Activated B cell treated with CpG ODN at 0.5 μM for 24 hours (primary cell): Measurements from ENCODE around the gene GPR137. TPM values are rescaled to one million over a fixed set of nuclear protein-coding genes. Genes with fewer than 3 reads are reported as not detected.

Experiments
- ATAC-seq: fragments of 200-7000 bp; cut with Tn5 transposase; one replicate; pipeline ENCODE4 v1.10.0; 2021; ENCODE audit warnings: low read depth, mild to moderate bottlenecking, moderate library complexity
- CTCF ChIA-PET: fragments of 350-600 bp; sonication (Branson Sonifier 250); formaldehyde crosslinking; loops from one replicate; lab custom pipeline; 2021; ENCODE audit warnings: antibody characterized with exemption; lab: Charles Lee
- POLR2A ChIA-PET: fragments of 350-600 bp; sonication (Branson Sonifier 250); formaldehyde crosslinking; loops from one replicate; lab custom pipeline; 2021; ENCODE audit warnings: antibody characterized with exemption; lab: Charles Lee
- DNase-seq: peaks from one replicate; pipeline ENCODE4 v3.0.0; 2022
- H3K27ac Mint-ChIP-seq: one replicate; pipeline ENCODE4 v1.8.0; 2020; ENCODE audit warnings: mixed read lengths
- H3K27me3 Mint-ChIP-seq: one replicate; pipeline ENCODE4 v1.8.0; 2021; ENCODE audit warnings: mixed read lengths
- H3K36me3 Mint-ChIP-seq: one replicate; pipeline ENCODE4 v1.8.0; 2021; ENCODE audit warnings: low read depth, mixed read lengths
- H3K4me1 Mint-ChIP-seq: one replicate; pipeline ENCODE4 v1.8.0; 2021; ENCODE audit warnings: mixed read lengths
- H3K4me3 Mint-ChIP-seq: one replicate; pipeline ENCODE4 v1.8.0; 2020; ENCODE audit warnings: mild to moderate bottlenecking, mixed read lengths
- H3K9me3 Mint-ChIP-seq: one replicate; pipeline ENCODE4 v1.8.0; 2020; ENCODE audit warnings: mixed read lengths
- CTCF ChIP-seq: fragments of 200-600 bp; IDR thresholded peaks from one replicate; pipeline ENCODE4 v1.8.0; 2022; ENCODE audit warnings: antibody characterized with exemption, mild to moderate bottlenecking
- intact Hi-C: fragments of 100-400 bp; cut with micrococcal nuclease; formaldehyde crosslinking; loops from one replicate; pipeline ENCODE4 v1.15.1; 2024
- total RNA-seq: library from RNA; stranded (reverse); gene quantifications from 2 replicates; pipeline ENCODE4 v1.2.3, GENCODE V29; 2022

The GPR137 gene
- total RNA-seq, 1 donor from 2014 or later = 53.1 TPM

- intact Hi-C loops = loop anchor here (1.0 kb wide), 6 partner anchors 10 to 104 kb away; partner anchors contain the start of genes BAD, FKBP2 and VEGFB
- ATAC-seq (peak; percentile 65), DNase-seq (peak; percentile 72)
- POLR2A ChIA-PET = interaction anchor here (1.1 to 2.8 kb wide), 11 partner anchors 9 to 64 kb away, joined by 3 to 15 read pairs (median 8); partner anchors contain the start of genes ESRRA, FKBP2 and STIP1
- Mint-ChIP-seq H3K27me3 (no peaks in the 10 kb centered on the region), H3K36me3 (peaks cover 2% of the 10 kb centered on the region), H3K27ac (peak within 1 kb of the TSS; percentile 25), H3K4me1 (peaks cover 17% of the 10 kb centered on the region), H3K9me3 (no peaks in the 10 kb centered on the region), H3K4me3 (peak within 1 kb of the TSS; percentile 85)
- CTCF ChIA-PET = interaction anchor here (0.8 to 2.9 kb wide), 8 partner anchors 10 to 104 kb away, joined by 3 to 13 read pairs (median 6); partner anchors contain the start of genes ESRRA and FKBP2
- no peak for TF ChIP-seq CTCF
Observed at GRCh38 chr11:64251016-64251752, 34.5 kb upstream of the GPR137 start, which contains the start of gene PLCB3. Gene PLCB3 (plus strand): TSS chr11:64251530. CDS start chr11:64251650, 120 bp downstream.

DNA sequence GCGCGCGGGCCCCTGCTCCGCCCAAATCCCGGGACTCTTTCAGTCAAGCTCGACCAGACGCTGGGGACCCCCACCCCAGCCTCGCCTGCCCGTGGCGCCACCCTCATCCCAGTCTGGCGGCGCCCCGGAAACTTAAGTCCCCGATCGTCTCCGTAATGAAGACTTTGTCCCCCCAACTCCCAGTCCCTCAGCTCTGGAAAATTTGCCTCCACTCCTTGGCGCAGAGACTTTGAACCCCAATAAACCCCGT is 34.0 kb upstream of the GPR137 start:
- no peaks in the 10 kb centered on the region for H3K9me3 Mint-ChIP-seq
- ChIA-PET CTCF (interaction anchor here (0.7 to 2.9 kb wide), 9 partner anchors 16 to 103 kb away, joined by 3 to 13 read pairs (median 3); partner anchors contain the start of gene ESRRA), POLR2A (interaction anchor here (1.1 to 2.8 kb wide), 8 partner anchors 9 to 65 kb away, joined by 3 to 15 read pairs (median 8); partner anchors contain the start of genes FKBP2 and STIP1)
- no peak for TF ChIP-seq CTCF
- ATAC-seq (no peak), DNase-seq (no peak)
- intact Hi-C loops = loop anchor here (1.0 kb wide), 6 partner anchors 10 to 104 kb away; partner anchors contain the start of genes BAD, FKBP2 and VEGFB
- H3K27ac Mint-ChIP-seq = peak overlapping the region; percentile 25
- H3K4me3 Mint-ChIP-seq = peak overlapping the region; percentile 85
- peaks cover 17% of the 10 kb centered on the region for H3K4me1 Mint-ChIP-seq
- no peaks in the 10 kb centered on the region for H3K27me3 Mint-ChIP-seq
- H3K36me3 Mint-ChIP-seq = peaks cover 4% of the 10 kb centered on the region

DNA sequence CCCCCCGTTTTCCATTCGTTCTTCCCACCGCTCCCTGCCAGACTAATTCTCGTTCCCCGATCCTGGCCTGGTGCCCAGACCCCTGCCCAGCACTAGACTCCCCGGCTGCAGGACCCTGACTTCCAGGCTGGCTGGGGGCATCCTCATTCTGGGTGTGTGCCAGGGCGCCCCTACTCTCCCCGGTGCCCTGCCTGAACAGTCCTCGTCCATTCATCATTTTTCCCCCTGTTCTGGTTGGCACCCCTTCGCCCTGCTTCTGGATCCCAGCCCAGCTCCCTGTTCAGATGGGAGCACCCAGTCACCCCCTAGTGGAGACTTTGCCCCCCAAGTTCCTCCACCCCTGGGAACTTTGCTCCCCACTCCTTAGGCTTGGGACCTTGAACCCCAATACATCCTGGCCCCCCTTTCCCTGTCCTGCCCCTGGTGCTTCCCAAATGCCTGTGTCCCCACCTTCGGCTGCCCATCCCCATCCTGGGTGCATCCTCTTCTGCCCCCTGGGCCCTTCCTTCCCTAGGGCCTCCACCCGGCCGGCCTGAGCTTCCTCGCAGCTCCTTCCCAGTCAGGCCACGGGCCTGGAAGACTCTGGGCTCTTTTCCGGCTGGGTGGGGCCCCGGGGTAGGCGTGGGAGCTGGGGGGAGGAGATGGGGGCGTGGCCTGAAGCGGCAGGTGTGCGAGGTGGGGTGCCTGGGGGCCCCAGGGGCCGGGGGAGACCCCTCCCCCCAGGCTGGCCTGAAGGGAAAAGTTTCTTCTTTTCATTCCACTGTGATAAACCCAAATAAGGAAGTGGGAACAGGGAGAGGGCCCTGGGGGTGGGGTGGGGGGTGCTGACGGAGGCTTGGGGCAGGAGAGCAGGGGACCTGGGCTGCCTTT is 33.4 kb upstream of the GPR137 start:
- Mint-ChIP-seq H3K27me3 (no peaks in the 10 kb centered on the region), H3K4me1 (peaks cover 17% of the 10 kb centered on the region), H3K27ac (peak overlapping the region; percentile 25), H3K9me3 (no peaks in the 10 kb centered on the region), H3K36me3 (peaks cover 4% of the 10 kb centered on the region), H3K4me3 (peak overlapping the region; percentile 85)
- no peak for TF ChIP-seq CTCF
- ATAC-seq (no peak), DNase-seq (no peak)
- intact Hi-C loops = no loop called here
- POLR2A ChIA-PET = interaction anchor here (0.7 to 2.8 kb wide), 6 partner anchors 10 to 47 kb away, joined by 3 to 15 read pairs (median 6); partner anchors contain the start of gene FKBP2
- CTCF ChIA-PET = interaction anchor here (0.7 to 2.9 kb wide), 8 partner anchors 15 to 67 kb away, joined by 3 to 13 read pairs (median 3); partner anchors contain the start of gene ESRRA

DNA sequence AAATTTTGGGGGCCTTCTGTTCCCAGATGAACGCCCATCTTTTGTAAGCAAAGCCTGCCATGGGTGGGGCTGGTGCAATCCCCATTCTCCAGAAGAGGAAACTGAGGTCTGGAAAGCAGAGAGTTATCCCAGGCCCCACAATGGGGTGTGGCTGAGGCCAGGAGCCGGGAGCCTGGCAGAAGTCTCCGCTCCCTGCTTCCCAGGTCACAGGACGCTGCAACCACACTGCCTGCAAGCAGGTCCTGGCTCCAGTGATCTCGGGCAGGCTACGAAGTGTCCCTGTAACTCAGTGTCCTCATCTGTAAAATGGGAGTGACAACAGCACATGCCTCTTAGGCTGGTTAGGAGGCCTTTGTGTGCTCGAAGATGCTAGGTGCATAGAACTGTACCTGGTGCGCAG is 32.6 kb upstream of the GPR137 start:
- Mint-ChIP-seq H3K27me3 (no peaks in the 10 kb centered on the region), H3K9me3 (no peaks in the 10 kb centered on the region), H3K36me3 (peaks cover 4% of the 10 kb centered on the region), H3K4me3 (peak overlapping the region; percentile 28), H3K4me1 (peaks cover 13% of the 10 kb centered on the region), H3K27ac (no peak overlapping the region)
- no peak for ATAC-seq
- ChIA-PET CTCF (interaction anchor here (2.1 to 2.4 kb wide), 2 partner anchors 16 to 48 kb away, joined by 9 to 13 read pairs; no protein-coding TSS in a partner anchor), POLR2A (interaction anchor here (1.3 to 1.9 kb wide), 3 partner anchors 12 to 48 kb away, joined by 6 to 9 read pairs (median 8); partner anchors contain the start of gene FKBP2)
- intact Hi-C loops = no loop called here
- DNase-seq = no peak
- no peak for TF ChIP-seq CTCF
